Measurements from ENCODE around the gene COG2.
"Not testable (repeated sequence)": the region's sequence is repeated elsewhere in the genome, so short reads cannot be mapped to it uniquely, and the experiment has no call there.

COG2 gene, protein sequence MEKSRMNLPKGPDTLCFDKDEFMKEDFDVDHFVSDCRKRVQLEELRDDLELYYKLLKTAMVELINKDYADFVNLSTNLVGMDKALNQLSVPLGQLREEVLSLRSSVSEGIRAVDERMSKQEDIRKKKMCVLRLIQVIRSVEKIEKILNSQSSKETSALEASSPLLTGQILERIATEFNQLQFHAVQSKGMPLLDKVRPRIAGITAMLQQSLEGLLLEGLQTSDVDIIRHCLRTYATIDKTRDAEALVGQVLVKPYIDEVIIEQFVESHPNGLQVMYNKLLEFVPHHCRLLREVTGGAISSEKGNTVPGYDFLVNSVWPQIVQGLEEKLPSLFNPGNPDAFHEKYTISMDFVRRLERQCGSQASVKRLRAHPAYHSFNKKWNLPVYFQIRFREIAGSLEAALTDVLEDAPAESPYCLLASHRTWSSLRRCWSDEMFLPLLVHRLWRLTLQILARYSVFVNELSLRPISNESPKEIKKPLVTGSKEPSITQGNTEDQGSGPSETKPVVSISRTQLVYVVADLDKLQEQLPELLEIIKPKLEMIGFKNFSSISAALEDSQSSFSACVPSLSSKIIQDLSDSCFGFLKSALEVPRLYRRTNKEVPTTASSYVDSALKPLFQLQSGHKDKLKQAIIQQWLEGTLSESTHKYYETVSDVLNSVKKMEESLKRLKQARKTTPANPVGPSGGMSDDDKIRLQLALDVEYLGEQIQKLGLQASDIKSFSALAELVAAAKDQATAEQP

DNA sequence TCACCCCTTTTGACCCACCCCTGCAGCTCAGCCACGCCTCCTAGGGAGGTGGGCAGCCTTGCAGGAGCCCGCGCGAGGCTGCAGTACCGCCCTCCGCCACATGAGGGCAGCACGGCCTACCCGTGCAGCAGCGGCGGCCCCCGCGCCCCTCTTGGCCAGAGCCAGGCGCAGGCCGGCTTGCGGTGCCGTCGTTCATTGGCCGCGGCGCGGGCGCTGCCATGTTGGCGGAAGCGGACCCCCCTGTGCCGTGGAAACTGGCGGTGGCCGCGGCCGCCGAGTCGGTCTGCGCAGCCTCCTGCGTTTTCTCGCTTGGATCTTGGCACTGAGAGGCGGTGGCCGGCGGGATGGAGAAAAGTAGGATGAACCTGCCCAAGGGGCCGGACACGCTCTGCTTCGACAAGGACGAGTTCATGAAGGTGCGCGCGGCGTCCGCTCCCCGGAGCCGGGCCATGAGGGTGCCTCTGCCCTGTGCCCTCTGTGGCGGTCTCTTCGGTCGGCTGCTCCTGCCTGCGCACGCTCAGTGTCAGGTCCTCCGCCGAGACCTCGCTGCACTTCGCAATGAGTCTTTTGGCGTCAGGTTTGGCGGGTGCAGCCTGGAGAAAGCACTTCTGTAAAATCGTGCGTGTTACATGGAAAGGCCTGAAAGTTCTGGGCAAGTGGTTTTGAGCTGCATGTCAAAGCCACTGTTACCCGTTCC, at the start of gene COG2:
Gene COG2 (plus strand): TSS at position 219 of the 697 bp plus-strand sequence. CDS start 126 bp downstream, at position 345.
- no peaks in the 10 kb centered on the region for H3K9me3 ChIP-seq (ENCODE audit: control insufficient read depth in 2 of 2, low read length in 2 of 2)
- H3K36me3 ChIP-seq (ENCODE audit: control insufficient read depth in 2 of 2, insufficient read depth in 2 of 2, low read length in 2 of 2): peaks cover 7% of the 10 kb centered on the region in 2 donors
- peaks cover 12 to 13% of the 10 kb centered on the region in 2 donors for H3K27me3 ChIP-seq (ENCODE audit: control insufficient read depth in 1 of 2, insufficient read depth in 2 of 2, low read length in 2 of 2)
- H3K4me1 ChIP-seq (ENCODE audit: control insufficient read depth, insufficient read depth, low read length): no peaks in the 10 kb centered on the region
- peak within 1 kb of the TSS; percentile 99 to 100 for H3K4me3 ChIP-seq (ENCODE audit: low read length in 2 of 2)
- peak within 1 kb of the TSS; percentile 41 for H3K27ac ChIP-seq (ENCODE audit: low read length)
- peak within 1 kb of the TSS; percentile 90 to 91 for H3K9ac ChIP-seq (ENCODE audit: low read length in 2 of 2)

DNA sequence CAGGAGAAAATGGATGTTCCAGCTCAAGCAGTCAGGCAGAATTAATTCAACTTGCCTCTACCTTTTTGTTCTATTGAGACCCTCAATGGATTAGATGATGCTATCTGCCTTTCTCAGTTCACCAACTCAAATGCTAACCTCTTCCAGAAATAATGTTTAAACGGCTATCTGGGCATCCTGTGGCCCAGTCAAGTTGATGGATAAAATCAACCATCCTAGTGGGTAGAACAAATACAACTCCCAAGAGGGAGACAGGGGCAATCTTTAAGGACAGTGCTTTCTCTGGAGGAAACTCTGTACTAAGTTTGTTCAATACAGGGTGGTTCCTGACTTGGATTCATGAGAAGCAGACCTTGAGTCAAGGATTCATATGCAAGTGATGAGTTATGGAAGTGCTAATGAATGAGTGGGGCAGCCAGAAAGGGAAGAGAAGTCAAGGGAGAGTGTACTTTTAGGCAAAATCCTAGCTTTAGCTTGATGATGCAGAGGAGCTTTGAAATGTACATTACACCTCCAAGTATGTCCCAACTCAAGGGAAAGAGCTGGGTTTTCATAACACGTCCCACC, 49.4 kb upstream of the COG2 start:
- H3K4me3 ChIP-seq (ENCODE audit: low read length in 2 of 2): no peak overlapping the region
- no peak overlapping the region for H3K9ac ChIP-seq (ENCODE audit: low read length in 2 of 2)
- no peaks in the 10 kb centered on the region for H3K36me3 ChIP-seq (ENCODE audit: control insufficient read depth in 2 of 2, insufficient read depth in 2 of 2, low read length in 2 of 2)
- H3K27ac ChIP-seq (ENCODE audit: low read length): no peak overlapping the region
- H3K9me3 ChIP-seq (ENCODE audit: control insufficient read depth in 2 of 2, low read length in 2 of 2): no peaks in the 10 kb centered on the region
- H3K27me3 ChIP-seq (ENCODE audit: control insufficient read depth in 1 of 2, insufficient read depth in 2 of 2, low read length in 2 of 2): no peaks in the 10 kb centered on the region
- no peaks in the 10 kb centered on the region for H3K4me1 ChIP-seq (ENCODE audit: control insufficient read depth, insufficient read depth, low read length)

DNA sequence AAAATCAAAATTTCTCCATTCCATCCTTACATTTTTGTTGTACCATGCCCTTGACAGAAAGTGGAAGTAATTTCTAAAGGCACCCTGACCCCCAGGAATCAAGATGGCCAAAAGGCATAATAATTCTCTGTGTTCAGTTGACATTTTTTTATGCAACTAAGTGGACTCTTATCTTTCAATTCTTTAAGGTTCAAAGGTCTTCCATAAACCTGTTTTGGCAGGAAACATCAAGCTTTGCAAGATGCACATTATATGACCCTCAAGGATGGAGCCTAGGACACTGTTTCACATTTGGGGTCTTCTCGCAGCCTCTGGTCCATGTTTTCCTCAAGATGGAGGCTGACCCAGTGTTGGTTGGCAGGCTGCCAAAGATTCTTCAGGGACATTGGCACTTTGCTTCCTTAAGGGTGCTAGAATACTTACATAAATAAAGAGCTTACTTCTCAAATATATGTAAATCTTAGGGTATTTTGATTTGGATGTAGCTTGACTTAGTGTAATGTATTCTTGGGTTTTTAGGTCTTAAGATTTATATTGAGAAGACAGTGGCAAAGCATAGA, 48.0 kb upstream of the COG2 start:
- Histone ChIP-seq H3K36me3 (ENCODE audit: control insufficient read depth in 2 of 2, insufficient read depth in 2 of 2, low read length in 2 of 2) (no peaks in the 10 kb centered on the region), H3K27ac (ENCODE audit: low read length) (no peak overlapping the region), H3K4me3 (ENCODE audit: low read length in 2 of 2) (no peak overlapping the region), H3K9ac (ENCODE audit: low read length in 2 of 2) (no peak overlapping the region), H3K27me3 (ENCODE audit: control insufficient read depth in 1 of 2, insufficient read depth in 2 of 2, low read length in 2 of 2) (peaks cover 0 to 2% of the 10 kb centered on the region in 2 donors), H3K9me3 (ENCODE audit: control insufficient read depth in 2 of 2, low read length in 2 of 2) (peaks cover 0 to 3% of the 10 kb centered on the region in 2 donors), H3K4me1 (ENCODE audit: control insufficient read depth, insufficient read depth, low read length) (no peaks in the 10 kb centered on the region)

- Histone ChIP-seq H3K9me3 (ENCODE audit: control insufficient read depth in 2 of 2, low read length in 2 of 2) (peaks cover 0 to 3% of the 10 kb centered on the region in 2 donors), H3K4me3 (ENCODE audit: low read length in 2 of 2) (no peak overlapping the region), H3K36me3 (ENCODE audit: control insufficient read depth in 2 of 2, insufficient read depth in 2 of 2, low read length in 2 of 2) (no peaks in the 10 kb centered on the region), H3K27me3 (ENCODE audit: control insufficient read depth in 1 of 2, insufficient read depth in 2 of 2, low read length in 2 of 2) (peaks cover 0 to 2% of the 10 kb centered on the region in 2 donors), H3K4me1 (ENCODE audit: control insufficient read depth, insufficient read depth, low read length) (no peaks in the 10 kb centered on the region), H3K27ac (ENCODE audit: low read length) (no peak overlapping the region), H3K9ac (ENCODE audit: low read length in 2 of 2) (no peak overlapping the region)
Observed at GRCh38 chr1:230595181-230595580, 47.1 kb upstream of the COG2 start.

DNA sequence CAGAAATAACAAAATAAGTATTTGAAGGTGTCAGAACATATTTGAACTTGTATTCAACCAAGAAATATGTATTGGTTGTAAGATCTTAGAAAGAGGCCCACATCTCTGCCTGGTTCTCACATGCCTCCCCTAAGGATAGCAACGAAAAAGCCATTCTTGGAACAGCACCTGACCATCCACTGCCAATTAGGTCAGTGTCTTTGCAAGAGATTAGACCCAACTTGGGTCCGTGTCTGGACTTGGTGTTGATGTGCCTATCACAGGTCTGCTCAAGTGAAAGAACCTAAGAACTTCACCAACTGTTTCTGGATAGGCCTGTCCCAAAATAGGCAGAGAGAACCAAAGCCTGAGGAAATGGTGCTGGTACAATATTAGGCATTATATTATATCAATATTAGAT, 46.0 kb upstream of the COG2 start:
- Histone ChIP-seq H3K9me3 (ENCODE audit: control insufficient read depth in 2 of 2, low read length in 2 of 2) (peaks cover 0 to 3% of the 10 kb centered on the region in 2 donors), H3K4me3 (ENCODE audit: low read length in 2 of 2) (no peak overlapping the region), H3K27ac (ENCODE audit: low read length) (no peak overlapping the region), H3K36me3 (ENCODE audit: control insufficient read depth in 2 of 2, insufficient read depth in 2 of 2, low read length in 2 of 2) (no peaks in the 10 kb centered on the region), H3K9ac (ENCODE audit: low read length in 2 of 2) (no peak overlapping the region), H3K27me3 (ENCODE audit: control insufficient read depth in 1 of 2, insufficient read depth in 2 of 2, low read length in 2 of 2) (peaks cover 0 to 2% of the 10 kb centered on the region in 2 donors), H3K4me1 (ENCODE audit: control insufficient read depth, insufficient read depth, low read length) (no peaks in the 10 kb centered on the region)

GRCh38 chr1:230598745-230599144, 43.5 kb upstream of the COG2 start:
- Histone ChIP-seq H3K4me1 (ENCODE audit: control insufficient read depth, insufficient read depth, low read length) (no peaks in the 10 kb centered on the region), H3K9ac (ENCODE audit: low read length in 2 of 2) (no peak overlapping the region), H3K27ac (ENCODE audit: low read length) (no peak overlapping the region), H3K9me3 (ENCODE audit: control insufficient read depth in 2 of 2, low read length in 2 of 2) (peaks cover 0 to 3% of the 10 kb centered on the region in 2 donors), H3K4me3 (ENCODE audit: low read length in 2 of 2) (no peak overlapping the region), H3K27me3 (ENCODE audit: control insufficient read depth in 1 of 2, insufficient read depth in 2 of 2, low read length in 2 of 2) (peaks cover 0 to 2% of the 10 kb centered on the region in 2 donors), H3K36me3 (ENCODE audit: control insufficient read depth in 2 of 2, insufficient read depth in 2 of 2, low read length in 2 of 2) (no peaks in the 10 kb centered on the region)

- peaks cover 0 to 3% of the 10 kb centered on the region in 2 donors for H3K9me3 ChIP-seq (ENCODE audit: control insufficient read depth in 2 of 2, low read length in 2 of 2)
- peaks cover 0 to 2% of the 10 kb centered on the region in 2 donors for H3K27me3 ChIP-seq (ENCODE audit: control insufficient read depth in 1 of 2, insufficient read depth in 2 of 2, low read length in 2 of 2)
- H3K4me1 ChIP-seq (ENCODE audit: control insufficient read depth, insufficient read depth, low read length): no peaks in the 10 kb centered on the region
- no peak overlapping the region for H3K9ac ChIP-seq (ENCODE audit: low read length in 2 of 2)
- no peaks in the 10 kb centered on the region for H3K36me3 ChIP-seq (ENCODE audit: control insufficient read depth in 2 of 2, insufficient read depth in 2 of 2, low read length in 2 of 2)
- no peak overlapping the region for H3K27ac ChIP-seq (ENCODE audit: low read length)
- H3K4me3 ChIP-seq (ENCODE audit: low read length in 2 of 2): no peak overlapping the region
Observed at GRCh38 chr1:230599926-230600656, 42.2 kb upstream of the COG2 start.

DNA sequence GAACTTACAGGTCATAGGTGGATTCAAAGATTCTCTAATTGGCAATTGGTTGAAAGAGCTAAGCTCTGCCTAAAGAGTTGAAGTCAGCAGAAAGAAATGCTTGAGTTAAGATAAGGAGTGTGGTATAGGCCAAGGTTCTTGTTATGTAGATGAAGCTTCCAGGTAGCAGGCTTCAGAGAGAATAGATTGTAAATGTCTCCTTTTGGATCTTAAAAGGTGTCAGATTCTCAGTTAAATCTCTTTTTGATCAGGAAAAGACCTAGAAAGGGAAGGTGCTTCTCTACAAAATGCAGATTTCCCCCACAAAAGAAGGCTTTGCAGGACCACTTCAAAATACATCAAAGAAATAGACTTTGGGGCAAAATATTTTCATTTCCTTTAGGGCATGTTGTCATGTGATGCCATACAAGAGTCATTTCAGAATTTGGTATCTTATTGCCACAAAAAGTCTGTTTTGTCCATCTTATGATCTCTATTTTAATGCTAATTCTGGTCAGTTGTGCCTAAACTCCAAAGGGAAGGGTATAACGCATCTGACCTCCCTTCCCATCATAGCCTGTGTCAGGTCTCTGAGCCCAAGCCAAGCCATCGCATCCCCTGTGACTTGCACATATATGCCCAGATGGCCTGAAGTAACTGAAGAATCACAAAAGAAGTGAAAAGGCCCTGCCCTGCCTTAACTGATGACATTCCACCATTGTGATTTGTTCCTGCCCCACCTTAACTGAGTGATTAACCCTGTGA, 41.5 kb upstream of the COG2 start:
- not testable (repeated sequence) for H3K9me3 ChIP-seq (ENCODE audit: control insufficient read depth in 2 of 2, low read length in 2 of 2); H3K27me3 ChIP-seq (ENCODE audit: control insufficient read depth in 1 of 2, insufficient read depth in 2 of 2, low read length in 2 of 2); H3K4me1 ChIP-seq (ENCODE audit: control insufficient read depth, insufficient read depth, low read length); H3K27ac ChIP-seq (ENCODE audit: low read length); H3K9ac ChIP-seq (ENCODE audit: low read length in 2 of 2); H3K4me3 ChIP-seq (ENCODE audit: low read length in 2 of 2); H3K36me3 ChIP-seq (ENCODE audit: control insufficient read depth in 2 of 2, insufficient read depth in 2 of 2, low read length in 2 of 2)

DNA sequence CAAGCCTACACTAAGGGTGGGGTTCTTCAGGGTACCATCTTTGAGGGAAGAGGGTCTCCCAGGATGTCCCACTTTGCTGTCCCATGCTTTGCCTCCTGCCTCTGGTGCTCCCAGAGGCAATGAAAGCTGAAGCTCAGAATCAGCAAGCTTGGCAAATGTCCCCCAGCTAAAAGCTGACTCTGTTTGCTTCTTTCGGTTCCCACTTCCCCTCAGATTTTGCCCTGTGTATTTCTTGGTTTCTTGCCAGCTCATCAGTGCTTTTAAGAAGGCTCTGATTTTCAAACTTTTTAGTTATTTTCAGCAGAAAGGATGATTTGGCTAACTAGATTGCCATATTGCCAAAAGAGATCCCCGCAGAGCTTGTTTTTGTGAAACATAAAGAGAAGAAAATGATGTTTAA, 33.1 kb upstream of the COG2 start:
- no peak overlapping the region for H3K4me3 ChIP-seq (ENCODE audit: low read length in 2 of 2)
- no peaks in the 10 kb centered on the region for H3K36me3 ChIP-seq (ENCODE audit: control insufficient read depth in 2 of 2, insufficient read depth in 2 of 2, low read length in 2 of 2)
- no peaks in the 10 kb centered on the region for H3K4me1 ChIP-seq (ENCODE audit: control insufficient read depth, insufficient read depth, low read length)
- peaks cover 0 to 3% of the 10 kb centered on the region in 2 donors for H3K27me3 ChIP-seq (ENCODE audit: control insufficient read depth in 1 of 2, insufficient read depth in 2 of 2, low read length in 2 of 2)
- H3K9me3 ChIP-seq (ENCODE audit: control insufficient read depth in 2 of 2, low read length in 2 of 2): no peaks in the 10 kb centered on the region
- H3K27ac ChIP-seq (ENCODE audit: low read length): no peak overlapping the region
- no peak overlapping the region for H3K9ac ChIP-seq (ENCODE audit: low read length in 2 of 2)

All from stomach smooth muscle (tissue), 2 donors.